GM10266 (cell line): ENCODE measurements around the gene DERA.
"Not testable (repeated sequence)": the region's sequence is repeated elsewhere in the genome, so short reads cannot be mapped to it uniquely, and the experiment has no call there.

ENCODE experiments used
- DNase-seq: peaks from one replicate; pipeline ENCODE4 v3.0.0; 2012; ENCODE audit errors: extremely low spot score
- TF ChIP-seq, protein P1 (sequence below): IDR thresholded peaks from 2 replicates; pipeline ENCODE4 v1.5.1; 2012; ENCODE audit warnings: mild to moderate bottlenecking, low read depth; ENCODE audit not compliant: control insufficient read depth, insufficient read depth; ENCODE audit errors: missing control alignments

Gene DERA

GRCh38 chr12:15939111-15939510 is 28.0 kb downstream of the DERA start:
- TF ChIP-seq, protein P1, sequence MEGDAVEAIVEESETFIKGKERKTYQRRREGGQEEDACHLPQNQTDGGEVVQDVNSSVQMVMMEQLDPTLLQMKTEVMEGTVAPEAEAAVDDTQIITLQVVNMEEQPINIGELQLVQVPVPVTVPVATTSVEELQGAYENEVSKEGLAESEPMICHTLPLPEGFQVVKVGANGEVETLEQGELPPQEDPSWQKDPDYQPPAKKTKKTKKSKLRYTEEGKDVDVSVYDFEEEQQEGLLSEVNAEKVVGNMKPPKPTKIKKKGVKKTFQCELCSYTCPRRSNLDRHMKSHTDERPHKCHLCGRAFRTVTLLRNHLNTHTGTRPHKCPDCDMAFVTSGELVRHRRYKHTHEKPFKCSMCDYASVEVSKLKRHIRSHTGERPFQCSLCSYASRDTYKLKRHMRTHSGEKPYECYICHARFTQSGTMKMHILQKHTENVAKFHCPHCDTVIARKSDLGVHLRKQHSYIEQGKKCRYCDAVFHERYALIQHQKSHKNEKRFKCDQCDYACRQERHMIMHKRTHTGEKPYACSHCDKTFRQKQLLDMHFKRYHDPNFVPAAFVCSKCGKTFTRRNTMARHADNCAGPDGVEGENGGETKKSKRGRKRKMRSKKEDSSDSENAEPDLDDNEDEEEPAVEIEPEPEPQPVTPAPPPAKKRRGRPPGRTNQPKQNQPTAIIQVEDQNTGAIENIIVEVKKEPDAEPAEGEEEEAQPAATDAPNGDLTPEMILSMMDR: no peak
- DNase-seq: no peak

GRCh38 chr12:15942475-15942874 is 31.3 kb downstream of the DERA start:
- DNase-seq: no peak
- TF ChIP-seq, protein P1: no peak

DNA sequence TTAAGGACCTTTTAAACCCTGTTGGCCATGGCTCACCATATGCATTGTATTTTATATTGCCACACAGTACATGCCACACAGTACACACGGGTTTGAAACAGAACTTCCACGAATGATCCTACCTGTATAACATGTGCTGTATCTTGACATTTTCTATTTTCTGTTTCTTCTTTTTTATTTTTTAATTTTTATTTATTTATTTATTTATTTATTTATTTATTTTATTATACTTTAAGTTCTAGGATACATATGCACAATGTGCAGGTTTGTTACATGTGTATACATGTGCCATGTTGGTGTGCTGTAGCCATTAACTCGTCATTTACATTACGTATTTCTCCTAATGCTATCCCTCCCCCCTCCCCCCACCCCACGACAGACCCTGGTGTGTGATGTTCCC is 32.4 kb downstream of the DERA start:
- DNase-seq: not testable (repeated sequence)

DNA sequence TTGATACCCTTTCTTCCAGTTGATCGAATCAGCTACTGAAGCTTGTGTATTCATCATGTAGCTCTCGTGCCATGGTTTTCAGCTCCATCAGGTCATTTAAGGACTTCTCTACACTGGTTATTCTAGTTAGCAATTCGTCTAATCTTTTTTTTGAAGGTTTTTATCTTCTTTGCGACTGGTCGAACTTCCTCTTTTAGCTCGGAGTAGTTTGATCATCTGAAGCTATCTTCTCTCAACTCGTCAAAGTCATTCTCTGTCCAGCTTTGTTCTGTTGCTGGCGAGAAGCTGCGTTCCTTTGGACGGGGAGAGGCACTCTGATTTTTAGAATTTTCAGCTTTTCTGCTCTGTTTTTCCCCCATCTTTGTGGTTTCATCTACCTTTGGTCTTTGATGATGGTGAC is 37.3 kb downstream of the DERA start:
- DNase-seq: not testable (repeated sequence)

GRCh38 chr12:15955281-15955680 is 44.1 kb downstream of the DERA start:
- no peak for DNase-seq
- TF ChIP-seq, protein P1: no peak

GRCh38 chr12:15956010-15956409 is 44.9 kb downstream of the DERA start:
- TF ChIP-seq, protein P1: no peak
- DNase-seq: no peak

GRCh38 chr12:15956413-15957185 is 45.5 kb downstream of the DERA start:
- no peak for DNase-seq
- TF ChIP-seq, protein P1: no peak

GRCh38 chr12:15962760-15963159 is 51.6 kb downstream of the DERA start:
- TF ChIP-seq, protein P1: no peak
- DNase-seq: no peak
